CMK (cell line): ENCODE measurements around the gene DAPL1.

ENCODE experiments used
- DNase-seq: peaks from one replicate; pipeline ENCODE4 v3.0.0-alpha.2; 2010; ENCODE audit warnings: low read depth

The DAPL1 gene

DNA sequence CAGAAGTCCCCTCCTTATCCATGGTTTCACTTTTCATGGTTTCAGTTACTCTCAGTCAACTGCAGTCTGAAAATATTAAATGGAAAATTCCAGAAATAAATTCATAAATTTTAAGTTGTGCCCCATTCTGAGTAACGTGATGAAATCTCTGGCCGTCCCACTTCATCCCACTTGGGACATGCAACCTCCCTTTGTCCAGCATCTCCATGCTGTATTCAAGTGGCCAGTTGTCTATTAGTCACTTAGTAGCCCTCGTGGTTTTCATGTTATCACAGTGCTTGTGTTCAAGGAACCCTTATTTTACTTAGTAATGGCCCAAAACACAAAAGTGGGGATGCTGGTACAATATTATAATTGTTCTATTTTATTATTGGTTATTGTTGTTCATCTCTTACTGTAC is 18.0 kb upstream of the DAPL1 start:
- DNase-seq: no peak

DNA sequence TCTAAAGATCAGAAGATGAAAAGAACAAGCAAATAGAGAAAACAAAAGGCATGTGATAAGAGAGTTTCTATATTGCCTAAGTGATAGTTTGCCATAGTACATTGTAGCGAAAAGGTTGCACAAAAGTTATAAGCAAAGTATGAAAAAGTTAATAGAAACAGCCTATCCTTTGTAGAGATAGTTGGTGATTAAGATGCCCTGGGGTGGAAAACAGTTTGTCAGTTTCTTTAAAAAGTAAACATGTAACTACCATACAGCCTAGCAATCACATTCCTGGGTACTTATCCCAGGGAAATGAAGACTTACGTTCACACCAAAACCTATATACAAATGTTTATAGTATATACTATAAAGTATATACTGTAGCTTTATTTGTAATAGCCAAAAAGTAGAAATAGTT is 16.9 kb upstream of the DAPL1 start:
- no peak for DNase-seq

DNA sequence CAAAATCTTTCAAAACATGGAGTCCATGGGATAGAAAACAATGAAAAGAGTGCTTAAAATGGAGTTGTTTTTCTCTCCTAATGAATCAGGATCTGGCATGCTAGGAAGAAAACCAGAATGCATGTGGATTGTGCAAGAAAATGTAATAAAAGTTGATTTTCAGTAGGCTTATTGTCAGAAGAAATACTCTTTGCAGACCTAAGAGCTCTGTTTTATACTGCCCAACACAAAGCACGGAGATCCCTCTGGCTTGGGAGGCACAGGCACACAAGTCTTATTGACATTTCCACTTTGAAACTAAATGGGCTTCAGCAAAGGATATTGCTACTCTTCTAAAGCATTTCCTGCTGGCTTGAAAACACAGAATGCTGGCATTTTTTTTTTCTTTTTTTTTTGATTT is 15.5 kb upstream of the DAPL1 start:
- DNase-seq: no peak

DNA sequence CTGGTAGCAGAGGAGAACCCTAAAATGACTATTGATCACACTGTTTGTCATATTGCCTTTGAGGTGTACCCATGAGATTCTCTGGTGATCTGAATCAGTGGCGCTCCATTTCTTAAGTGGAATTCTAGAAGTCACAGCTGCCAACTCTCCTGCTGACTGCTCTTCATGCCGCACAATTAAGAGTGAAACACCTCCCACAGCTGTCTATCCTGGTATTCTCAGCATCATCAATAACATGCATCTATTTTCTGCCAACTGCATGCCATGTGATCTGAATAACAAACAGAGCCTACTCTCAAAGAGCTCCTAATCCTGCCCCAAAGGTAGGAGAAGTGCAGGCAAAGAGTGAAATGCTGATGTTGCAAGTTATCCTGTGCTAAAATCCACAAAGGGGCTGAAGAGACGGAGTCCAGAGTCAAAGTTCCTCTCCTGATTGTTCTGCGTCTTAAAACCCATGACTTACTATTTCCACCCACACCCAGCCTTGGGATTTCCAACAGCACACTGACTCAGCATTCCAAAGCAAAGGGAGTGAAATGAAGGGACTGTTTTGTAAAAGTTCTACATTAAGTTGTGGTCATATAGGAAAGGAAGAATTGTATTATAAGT is 13.7 kb upstream of the DAPL1 start:
- DNase-seq: no peak

DNA sequence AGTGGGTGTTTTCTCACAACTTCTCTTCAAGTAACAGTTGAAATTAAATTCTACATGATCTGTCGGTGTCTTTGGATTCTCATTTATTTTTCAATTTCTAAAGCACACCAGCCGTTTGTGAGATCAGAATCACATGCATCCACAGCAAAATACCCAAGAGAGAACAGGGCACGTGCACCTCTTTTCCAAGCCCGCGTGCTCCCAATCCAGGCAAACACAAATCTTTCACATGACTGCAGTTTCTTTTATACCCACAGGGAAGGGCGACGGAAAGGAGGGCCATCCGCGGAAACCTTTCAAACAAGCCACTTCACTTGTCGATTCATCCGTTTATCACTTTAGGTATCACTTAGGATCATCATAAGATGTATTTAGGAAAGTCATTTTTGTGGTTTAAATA is 13.0 kb upstream of the DAPL1 start:
- DNase-seq: no peak

DNA sequence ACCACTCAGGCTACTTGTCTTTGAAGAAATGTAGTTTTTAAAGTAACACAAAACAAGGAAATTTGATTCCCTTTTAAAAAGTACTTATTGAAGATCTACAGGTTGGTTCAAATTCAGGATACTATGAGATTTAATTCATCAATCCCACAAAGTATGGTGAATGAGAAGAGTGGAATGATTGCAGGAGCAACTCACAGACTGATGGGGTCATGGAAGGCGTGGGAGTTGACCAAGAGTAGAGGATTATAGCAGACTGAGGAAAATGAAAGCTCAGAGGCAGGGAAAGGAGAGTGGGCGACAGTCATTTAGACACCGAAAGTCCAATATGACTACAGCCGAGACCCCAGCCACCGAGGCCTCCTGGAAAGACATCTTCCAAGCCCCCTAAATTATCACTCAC is 12.5 kb upstream of the DAPL1 start:
- no peak for DNase-seq

DNA sequence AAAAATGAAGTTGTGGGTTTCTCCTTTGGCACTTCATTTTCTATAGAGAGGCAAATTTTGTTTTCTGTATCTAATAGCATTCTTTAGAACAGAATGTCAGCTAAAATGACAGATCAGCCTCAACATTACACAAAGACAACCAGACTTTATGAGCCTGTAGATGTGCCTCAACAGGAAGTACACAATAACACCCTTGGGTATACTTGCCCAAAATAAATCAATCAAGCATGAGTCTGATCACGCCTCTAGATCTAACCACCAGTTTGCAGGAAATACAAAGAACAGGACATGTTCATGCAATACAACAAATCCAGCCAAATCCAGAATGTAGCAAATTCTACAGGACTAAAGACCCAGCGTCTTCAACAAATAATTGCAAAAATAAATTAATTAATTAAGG is 11.2 kb upstream of the DAPL1 start:
- no peak for DNase-seq

DNA sequence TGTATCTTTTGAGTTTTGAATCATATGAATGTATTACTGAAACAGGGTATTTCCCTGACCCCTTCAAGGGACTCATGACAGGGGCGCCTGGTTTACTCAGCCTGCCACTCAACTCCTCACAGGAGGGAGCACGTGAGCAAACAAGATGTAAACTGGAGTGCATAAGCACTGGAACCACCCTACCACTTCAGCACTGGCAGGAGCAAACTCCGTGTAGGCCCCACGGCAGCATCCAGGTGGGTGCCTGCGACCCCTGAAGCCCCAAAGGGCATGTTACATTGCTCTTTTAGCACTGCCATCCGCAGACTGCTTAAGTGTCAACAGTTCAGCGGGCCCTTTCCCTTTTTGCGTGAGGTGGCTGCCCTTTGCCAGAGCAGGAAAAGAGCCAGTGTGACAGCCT is 8.2 kb upstream of the DAPL1 start:
- DNase-seq: no peak

DNA sequence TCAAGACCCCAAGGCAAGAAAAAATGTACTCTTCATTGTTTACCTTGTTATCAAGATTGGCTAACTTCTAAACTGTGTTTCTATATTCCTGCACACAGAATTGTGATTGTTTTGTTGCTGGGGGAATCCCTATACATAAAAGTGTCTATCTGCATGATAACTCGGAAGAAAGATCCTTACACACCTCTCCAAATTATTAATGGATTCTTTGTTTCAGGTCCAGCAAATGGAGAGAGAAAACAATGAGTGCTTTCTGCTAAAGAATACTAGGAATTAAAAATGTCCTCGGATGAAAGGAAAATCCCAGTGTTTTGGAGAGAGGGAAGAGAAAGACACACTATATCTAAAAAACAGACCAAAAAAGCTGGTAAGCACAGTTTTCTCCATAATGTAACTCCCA is 6.2 kb upstream of the DAPL1 start:
- DNase-seq: no peak

DNA sequence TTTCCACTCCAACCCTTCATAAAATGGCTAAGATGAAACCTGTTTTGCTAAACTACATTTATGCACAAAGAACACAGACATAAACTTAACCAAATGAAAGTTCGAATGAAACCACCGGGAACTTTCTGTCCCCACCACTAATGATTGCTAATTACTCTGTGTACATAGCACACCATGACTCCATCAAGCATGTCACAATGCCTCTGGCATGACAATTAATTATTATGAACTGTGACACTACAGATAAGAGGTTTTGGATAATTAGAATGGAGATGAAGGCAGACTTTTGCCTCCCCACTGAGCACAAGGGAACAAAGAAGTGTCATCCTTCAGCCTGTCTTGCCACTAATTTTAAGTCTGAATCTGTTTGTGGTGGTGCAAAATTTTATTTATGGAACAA is 1.5 kb downstream of the DAPL1 start:
- no peak for DNase-seq

DNA sequence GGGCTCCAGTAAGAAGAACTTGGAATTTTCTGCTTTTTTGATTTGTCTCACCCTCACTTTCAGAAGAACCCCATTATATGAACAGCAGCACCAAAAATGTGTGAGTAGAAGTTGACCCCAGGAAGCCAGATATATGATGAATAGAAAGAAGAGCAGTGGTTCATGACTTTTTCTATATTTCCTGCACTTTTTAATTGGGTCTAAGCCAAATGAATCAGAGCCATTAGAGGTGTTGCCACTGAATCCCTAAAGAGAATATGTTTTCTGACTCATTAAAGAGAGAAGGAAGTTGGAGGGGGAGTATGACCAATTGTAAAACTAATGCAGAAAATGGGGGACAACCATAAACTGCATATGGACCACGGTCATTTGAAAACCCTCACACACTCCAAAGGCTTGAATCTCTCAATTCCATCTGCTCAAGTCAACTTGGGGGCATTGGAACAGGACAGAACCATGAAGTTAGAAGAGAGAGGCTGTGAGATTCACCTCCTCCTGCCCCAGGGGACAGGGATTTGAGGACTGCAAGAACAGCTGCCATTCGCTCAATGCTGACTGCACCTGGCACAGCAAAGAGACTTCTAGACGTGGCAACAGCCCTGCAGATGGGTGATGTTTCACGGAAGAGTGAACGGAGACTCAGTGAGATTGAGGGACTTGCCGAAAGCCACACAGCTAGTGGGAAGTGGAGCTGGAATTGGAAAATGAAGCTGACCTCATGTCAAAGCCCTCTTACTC is 3.0 kb downstream of the DAPL1 start:
- no peak for DNase-seq

DNA sequence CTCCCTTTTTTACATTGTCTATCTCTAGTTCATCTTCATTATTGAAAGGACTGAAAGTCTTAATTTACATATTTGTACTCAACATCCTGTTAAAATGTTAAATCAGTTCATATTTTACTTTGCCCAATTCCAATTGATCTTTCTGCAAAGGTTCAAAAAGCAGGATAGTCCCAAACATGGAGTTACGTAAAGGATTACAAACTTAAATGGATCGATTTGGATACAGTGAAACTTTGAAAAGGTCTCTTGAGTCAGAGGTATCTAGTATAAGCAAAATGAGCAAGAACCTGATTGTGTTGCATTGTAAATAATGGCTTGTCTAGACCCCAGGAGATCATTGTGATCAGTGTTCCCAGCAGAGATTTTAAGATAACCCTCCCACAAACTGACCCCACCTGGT is 4.1 kb downstream of the DAPL1 start:
- no peak for DNase-seq

DNA sequence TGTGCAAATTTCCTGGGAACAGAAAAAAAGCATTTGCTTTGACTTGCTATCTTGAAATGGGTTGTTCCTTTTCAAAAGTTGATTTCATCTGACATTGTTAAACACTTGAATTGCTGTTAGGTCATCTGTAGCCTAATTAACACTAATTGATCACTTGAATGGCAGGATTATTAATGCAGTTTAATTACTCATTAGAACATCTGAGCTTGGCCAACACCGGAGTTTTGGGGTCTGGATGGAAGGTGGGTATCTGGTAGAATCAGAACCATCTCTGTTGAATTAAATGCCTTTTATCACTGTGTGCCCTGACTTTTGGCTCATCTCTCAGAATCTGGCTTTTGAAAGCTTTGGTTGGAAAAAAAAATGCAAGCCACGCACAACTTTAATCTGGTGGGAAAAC is 8.4 kb downstream of the DAPL1 start:
- DNase-seq: no peak

DNA sequence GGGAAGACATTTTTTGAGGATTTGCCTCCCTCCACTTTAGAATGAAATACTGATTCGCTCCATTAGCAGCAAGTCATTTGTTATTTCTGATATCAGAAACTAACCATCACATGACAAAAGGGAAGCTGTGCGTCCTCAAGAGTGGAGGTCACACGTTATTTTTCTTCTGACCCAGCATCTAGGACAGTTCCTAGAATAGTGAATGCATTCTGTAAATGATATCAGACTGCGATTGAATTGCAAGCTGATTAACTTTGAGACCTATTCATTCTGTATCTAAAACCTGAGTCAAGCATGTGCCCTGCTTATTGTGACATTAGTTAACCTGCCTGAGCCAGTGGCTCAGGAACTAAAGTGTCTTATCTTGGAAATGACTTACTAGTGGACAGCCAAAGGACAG is 10.1 kb downstream of the DAPL1 start:
- DNase-seq: no peak

DNA sequence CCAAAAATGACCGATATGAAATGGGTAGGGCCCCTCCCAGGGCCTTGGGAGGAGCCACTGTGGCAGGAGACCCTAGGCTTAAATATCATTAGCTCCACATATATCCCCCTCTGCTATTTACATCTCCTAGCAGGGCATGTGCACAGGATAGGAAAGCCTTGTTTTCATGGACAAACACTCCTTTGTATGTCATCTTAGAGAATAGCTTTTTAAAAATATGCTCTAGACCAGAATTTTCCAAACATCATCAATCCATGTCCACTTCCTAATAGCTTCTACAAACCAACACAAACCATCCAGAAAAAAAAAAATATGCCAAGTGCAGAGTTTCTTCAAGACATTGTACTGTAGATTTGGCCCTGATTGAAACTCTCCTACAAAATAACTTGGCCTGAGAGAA is 10.8 kb downstream of the DAPL1 start:
- DNase-seq: no peak

DNA sequence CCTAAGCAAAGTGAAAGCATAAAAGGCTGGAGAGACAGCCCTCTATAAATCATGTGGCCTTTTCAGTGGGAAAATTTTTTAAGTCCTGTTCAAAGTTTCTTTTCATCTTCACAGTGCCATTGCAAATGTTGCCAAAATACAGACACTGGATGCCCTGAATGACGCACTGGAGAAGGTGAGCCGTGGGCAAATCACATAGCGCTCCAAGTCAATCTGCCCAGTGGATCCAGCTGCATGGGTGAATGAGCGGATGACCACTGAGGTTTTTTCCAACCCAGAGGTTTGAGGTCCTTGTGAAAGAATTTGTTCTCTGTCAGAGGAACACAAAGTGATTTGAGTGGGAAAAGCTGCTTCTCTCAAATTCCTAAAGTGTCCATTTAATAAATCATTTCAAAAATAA is 11.8 kb downstream of the DAPL1 start:
- no peak for DNase-seq

DNA sequence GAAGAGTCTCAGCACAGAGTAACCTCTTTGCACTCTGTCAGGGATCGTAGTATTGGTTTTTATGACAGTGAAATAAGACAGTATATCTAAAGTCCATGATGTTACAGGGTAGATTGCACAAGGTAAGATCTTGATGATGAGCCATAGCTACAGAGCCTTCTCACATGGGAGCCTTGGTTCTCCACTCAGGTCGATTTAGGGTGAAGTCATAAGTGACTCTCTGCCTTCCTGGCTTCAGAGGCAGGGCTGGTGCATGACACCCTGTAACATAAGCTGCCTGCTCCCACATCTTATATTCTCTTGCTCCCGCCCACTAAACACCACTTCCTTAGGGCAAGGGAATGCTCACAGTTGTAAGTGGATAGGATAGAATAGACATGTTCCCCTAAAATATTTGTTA is 13.3 kb downstream of the DAPL1 start:
- DNase-seq: no peak

DNA sequence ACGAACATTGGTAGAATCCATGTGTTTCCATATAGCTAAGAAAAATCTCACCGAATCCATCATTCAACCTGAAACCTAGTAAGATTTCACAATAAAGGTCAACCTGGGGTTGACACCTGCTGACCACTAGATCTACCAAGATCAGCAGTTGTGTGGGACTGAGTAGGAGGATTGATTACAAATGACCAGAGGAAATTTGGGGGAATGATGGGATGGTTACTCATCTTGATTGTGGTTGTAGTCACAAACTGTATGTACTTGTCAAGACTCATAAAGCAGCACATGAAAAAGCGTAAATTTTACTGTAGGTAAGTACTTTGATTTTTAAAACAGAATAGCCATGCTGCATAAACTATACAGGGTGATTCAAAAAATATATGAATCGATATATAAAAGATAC is 14.7 kb downstream of the DAPL1 start:
- no peak for DNase-seq

DNA sequence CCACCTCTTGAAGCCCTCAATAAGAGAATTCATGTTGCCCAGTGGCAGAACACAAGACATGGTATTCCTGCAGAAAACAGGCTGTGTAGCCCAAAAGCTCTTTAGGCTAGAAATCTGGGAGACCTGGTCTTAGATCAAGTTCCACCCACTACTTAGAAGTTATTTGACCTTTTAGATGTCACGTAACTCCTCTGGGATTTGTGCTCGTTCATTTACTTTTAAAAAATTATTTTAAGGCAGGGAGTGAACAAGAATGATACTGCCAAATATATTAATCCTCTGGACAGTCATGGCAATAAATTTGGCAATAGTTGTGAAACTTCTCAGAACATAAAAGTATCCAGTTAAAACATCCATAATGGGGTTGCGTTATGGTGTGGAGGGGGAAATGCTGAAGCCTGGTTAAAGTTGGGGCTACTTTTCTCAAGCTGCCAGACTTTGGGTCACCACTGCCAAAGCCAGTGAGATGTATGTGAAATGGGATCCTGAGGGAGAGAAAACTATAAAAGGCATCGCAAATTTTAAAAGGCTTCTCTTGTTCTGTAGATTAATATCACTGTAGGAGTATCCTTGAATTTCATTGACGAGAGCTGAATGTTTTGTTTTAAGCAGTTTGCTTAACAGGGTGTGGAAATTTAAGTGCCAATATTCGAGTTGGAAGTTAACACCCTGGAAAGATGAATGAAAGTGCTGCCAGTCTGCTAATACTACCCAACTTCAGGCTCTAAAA is 15.8 kb downstream of the DAPL1 start:
- DNase-seq: no peak

DNA sequence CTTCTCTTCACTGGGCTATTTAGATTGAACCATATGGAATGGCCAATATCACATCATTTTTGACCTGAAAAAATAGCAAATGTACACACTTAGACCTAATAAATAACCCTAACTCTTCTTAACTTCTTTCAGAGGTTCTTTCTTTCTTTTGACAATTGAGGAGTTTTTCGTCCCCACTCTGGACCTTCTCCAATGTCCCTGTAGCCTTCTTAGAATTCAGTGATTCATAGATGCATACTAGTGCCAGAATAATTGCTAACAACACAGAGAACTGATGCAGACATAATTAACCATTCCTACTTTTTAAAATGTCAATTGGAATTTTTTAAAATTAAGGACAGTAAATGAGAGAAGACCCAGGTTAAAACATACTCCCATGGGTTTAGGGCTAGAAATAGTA is 20.0 kb downstream of the DAPL1 start:
- DNase-seq: no peak

DNA sequence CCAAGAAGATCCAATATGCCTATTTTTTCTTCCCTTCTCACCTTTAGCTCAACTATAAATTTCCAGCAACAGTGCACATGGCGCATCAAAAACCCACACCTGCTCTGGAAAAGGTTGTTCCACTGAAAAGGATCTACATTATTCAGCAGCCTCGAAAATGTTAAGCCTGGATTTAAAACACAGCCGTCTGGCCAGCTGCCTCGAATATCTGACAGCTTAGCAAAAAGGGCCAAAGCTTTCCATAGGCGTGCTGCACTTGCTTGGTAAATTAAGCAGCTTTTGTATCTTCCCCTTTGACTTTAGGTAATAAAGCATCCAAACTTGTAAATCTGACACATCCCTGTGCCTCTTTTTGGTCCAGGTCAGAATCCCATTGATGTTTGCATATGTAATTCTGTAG is 20.5 kb downstream of the DAPL1 start:
- DNase-seq: no peak

DNA sequence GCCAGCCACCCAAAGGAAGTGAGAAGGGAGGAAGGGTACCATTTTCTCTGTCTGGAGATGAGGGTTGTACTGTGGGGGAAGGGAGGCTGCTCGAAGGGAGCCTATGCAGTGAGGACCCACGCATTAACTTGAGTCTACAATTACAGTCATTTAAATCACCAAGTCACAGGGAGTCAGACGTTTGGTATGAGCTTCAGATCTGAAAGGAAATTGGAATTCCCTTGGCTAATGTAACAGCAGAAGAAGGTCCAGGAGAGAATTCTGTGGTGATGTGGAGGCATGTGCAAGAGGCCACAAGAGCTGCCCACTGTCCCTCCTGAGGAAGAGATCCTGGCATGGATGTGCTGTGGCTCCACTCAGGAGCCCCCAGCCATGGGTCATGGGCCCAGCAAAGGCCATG is 22.5 kb downstream of the DAPL1 start:
- no peak for DNase-seq

DNA sequence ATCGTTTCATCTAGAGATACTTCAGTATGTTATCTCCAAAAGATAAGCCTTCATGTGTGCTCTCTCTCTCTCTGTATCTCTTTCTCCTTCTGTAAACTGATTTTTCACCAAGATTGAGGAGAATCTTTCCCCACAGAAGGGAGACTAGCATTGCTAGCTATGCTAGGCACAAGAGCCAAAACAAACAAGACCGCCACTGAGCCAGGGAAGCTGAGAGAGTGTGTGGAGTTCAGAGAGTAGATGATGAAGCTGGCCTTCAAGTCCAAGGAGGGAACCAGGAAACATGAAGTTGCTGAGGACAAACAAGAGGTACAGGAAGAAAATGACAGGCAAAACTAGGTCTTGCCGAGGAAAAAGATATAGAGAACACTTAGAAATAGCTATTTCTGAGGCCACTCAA is 23.4 kb downstream of the DAPL1 start:
- no peak for DNase-seq

DNA sequence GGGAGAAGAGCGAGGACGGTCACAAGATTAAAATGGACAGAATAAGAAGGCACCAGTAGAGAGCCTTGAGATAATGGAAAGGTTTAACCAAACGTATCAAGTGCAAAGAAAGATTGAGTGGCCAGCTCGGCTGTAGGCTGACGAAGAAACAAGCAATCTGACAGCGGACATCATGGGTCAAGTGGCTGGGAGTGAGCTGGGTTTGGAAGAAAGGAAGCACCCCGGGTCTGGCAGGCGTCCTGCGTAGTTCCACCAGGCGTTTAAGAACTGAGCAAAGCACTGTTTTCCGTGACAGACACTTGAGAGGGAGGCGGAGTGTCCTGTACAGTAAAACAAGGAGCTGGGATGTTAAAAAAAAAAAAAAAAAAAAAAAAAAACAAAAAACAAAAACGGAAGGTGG is 27.1 kb downstream of the DAPL1 start:
- DNase-seq: no peak
